Endothelial cell of umbilical vein (primary cell): ENCODE data around the gene CTBP1. TPM values are rescaled to one million over a fixed set of nuclear protein-coding genes. Genes with fewer than 3 reads are reported as not detected.

ENCODE experiments used
- BruUV-seq: library from RNA; stranded (reverse); fragments of 400-500 nt; replicated peaks from 2 replicates; lab custom pipeline; 2021; lab: Mats Ljungman, UMichigan
- CTCF ChIA-PET: fragments of 300-600, 350-600 bp; sonication (Branson Sonifier 250); formaldehyde crosslinking; loops from one replicate; lab custom pipeline; 2021; ENCODE audit warnings: antibody characterized with exemption, inconsistent platforms; lab: Charles Lee
- POLR2A ChIA-PET: fragments of 300-600, 350-600 bp; sonication (Branson Sonifier 250); formaldehyde crosslinking; loops from one replicate; lab custom pipeline; 2021; ENCODE audit warnings: antibody characterized with exemption, inconsistent platforms; lab: Charles Lee
- DNase-seq: peaks from one replicate; pipeline ENCODE4 v3.0.0-alpha.2; 2011; ENCODE audit warnings: low read depth, low spot score
- FAIRE-seq: peaks from 2 replicates; lab custom pipeline; 2011; peaks lifted over from hg19 to GRCh38; lab: Jason Lieb, UNC
- H2AFZ ChIP-seq: 2 replicates; pipeline ENCODE4 v1.6.0; 2012; ENCODE audit warnings: low read depth, low read length, control low read depth, inconsistent platforms
- H3K27ac ChIP-seq: 2 replicates; pipeline ENCODE4 v1.5.1; 2011; ENCODE audit warnings: low read depth, mild to moderate bottlenecking, control low read depth, low read length, moderate library complexity; ENCODE audit not compliant: insufficient read depth
- H3K27me3 ChIP-seq, 2 experiments: 2 replicates each; pipeline versions ENCODE4 v1.6.0 to v1.6.1; 2011; ENCODE audit warnings: low read length in 2 of 2, mixed read lengths in 1 of 2; ENCODE audit not compliant: control insufficient read depth in 2 of 2, insufficient read depth in 2 of 2
- H3K36me3 ChIP-seq, 2 experiments: 2 replicates in 1 of 2; 3 replicates in 1 of 2; pipeline ENCODE4 v1.5.1; 2011; ENCODE audit warnings: low read length in 2 of 2, mild to moderate bottlenecking in 1 of 2, moderate library complexity in 1 of 2; ENCODE audit not compliant: control insufficient read depth in 2 of 2, insufficient read depth in 2 of 2; ENCODE audit errors: extremely low read depth in 1 of 2
- H3K4me1 ChIP-seq: 3 replicates; pipeline ENCODE4 v1.5.1; 2011; ENCODE audit warnings: mild to moderate bottlenecking, low read length; ENCODE audit not compliant: control insufficient read depth, insufficient read depth; ENCODE audit errors: extremely low read depth
- H3K4me2 ChIP-seq: 2 replicates; pipeline ENCODE4 v1.6.1; 2011; ENCODE audit warnings: low read length, control low read depth, mixed read lengths; ENCODE audit not compliant: insufficient read depth
- H3K4me3 ChIP-seq, 3 experiments: fragments of 200-600 bp in 1 of 3; sonication (generic), shearing (Covaris generic) in 1 of 3; replicated peaks in 1 of 3; 2 replicates each; pipeline ENCODE4 v1.5.1; 2011 to 2016; ENCODE audit warnings: control low read depth in 3 of 3, low read length in 3 of 3, mild to moderate bottlenecking in 2 of 3, inconsistent platforms in 1 of 3, low read depth in 1 of 3, moderate library complexity in 1 of 3; ENCODE audit not compliant: insufficient read depth in 1 of 3
- H3K79me2 ChIP-seq: 2 replicates; pipeline ENCODE4 v1.6.0; 2012; ENCODE audit warnings: low read length, inconsistent platforms; ENCODE audit not compliant: control insufficient read depth, insufficient read depth
- H3K9ac ChIP-seq: replicated peaks from 2 replicates; pipeline ENCODE3; 2011; ENCODE audit warnings: low read length, control low read depth; ENCODE audit not compliant: insufficient read depth; ENCODE audit errors: extremely low read depth
- H3K9me1 ChIP-seq: replicated peaks from 3 replicates; pipeline ENCODE4 v1.6.0; 2011; ENCODE audit warnings: mild to moderate bottlenecking, low read length; ENCODE audit not compliant: control insufficient read depth, insufficient read depth; ENCODE audit errors: extremely low read depth
- H3K9me3 ChIP-seq: replicated peaks from 2 replicates; pipeline ENCODE4 v1.5.1; 2012; ENCODE audit warnings: low read length, inconsistent platforms; ENCODE audit not compliant: control insufficient read depth, insufficient read depth
- H4K20me1 ChIP-seq: replicated peaks from 2 replicates; pipeline ENCODE3; 2011; ENCODE audit warnings: mild to moderate bottlenecking, low read length; ENCODE audit not compliant: control insufficient read depth, insufficient read depth; ENCODE audit errors: extremely low read depth
- CTCF ChIP-seq, 2 donors: IDR thresholded peaks; 1 replicate in 1 of 2; 2 replicates in 1 of 2; pipeline ENCODE4 v1.5.1; 2011; ENCODE audit warnings: low read length in 2 of 2, mild to moderate bottlenecking in 2 of 2, moderate library complexity in 2 of 2, control low read depth in 1 of 2, inconsistent platforms in 1 of 2, low read depth in 1 of 2; ENCODE audit not compliant: insufficient read depth in 1 of 2; ENCODE audit errors: extremely low read depth in 1 of 2
- EZH2 ChIP-seq: IDR thresholded peaks from 2 replicates; pipeline ENCODE4 v1.6.1; 2012; ENCODE audit warnings: borderline replicate concordance, low read depth, mild to moderate bottlenecking, moderate library complexity, low read length, inconsistent platforms; ENCODE audit not compliant: severe bottlenecking
- FOS ChIP-seq: IDR thresholded peaks from 2 replicates; pipeline ENCODE4 v1.6.1; 2011; ENCODE audit warnings: mild to moderate bottlenecking, low read length, moderate library complexity, borderline replicate concordance; ENCODE audit not compliant: insufficient read depth
- GATA2 ChIP-seq: IDR thresholded peaks from 2 replicates; pipeline ENCODE4 v1.7.0; 2011; ENCODE audit warnings: low read depth, mild to moderate bottlenecking, moderate library complexity, mixed read lengths, low read length; ENCODE audit not compliant: insufficient read length, insufficient read depth
- JUN ChIP-seq: IDR thresholded peaks from 2 replicates; pipeline ENCODE4 v1.6.1; 2011; ENCODE audit warnings: borderline replicate concordance, low read depth; ENCODE audit not compliant: insufficient read length, insufficient read depth
- MAX ChIP-seq: IDR thresholded peaks from 2 replicates; pipeline ENCODE4 v1.6.1; 2011; ENCODE audit not compliant: insufficient read depth, insufficient read length
- MYC ChIP-seq: IDR thresholded peaks from one replicate; pipeline ENCODE4 v1.6.1; 2011; ENCODE audit warnings: mild to moderate bottlenecking, low read depth, low read length
- POLR2A ChIP-seq: IDR thresholded peaks from 2 replicates; pipeline ENCODE4 v1.6.1; 2012; ENCODE audit warnings: low read depth, mild to moderate bottlenecking, control low read depth, low read length
- POLR2AphosphoS5 ChIP-seq: IDR thresholded peaks from 2 replicates; pipeline ENCODE4 v1.6.1; 2012; ENCODE audit warnings: low read depth, mild to moderate bottlenecking, control low read depth, low read length, moderate library complexity; ENCODE audit not compliant: insufficient read depth
- dilution Hi-C: fragments of 300-500 bp; cut with MboI; formaldehyde crosslinking; loops from one replicate; pipeline ENCODE4 v1.15.0; 2019; ENCODE audit warnings: low sequenced_read_pairs; ENCODE audit not compliant: extremely low pct_ligation_motif_present
- intact Hi-C: fragments of 100-400 bp; cut with micrococcal nuclease; formaldehyde crosslinking; loops from one replicate; pipeline ENCODE4 v1.10.0; 2022
- polyA plus RNA-seq, 4 experiments: library from polyadenylated mRNA; depleted of rRNA in 3 of 4; stranded (reverse) in 3 of 4; unstranded in 1 of 4; fragments of >200 nt; gene quantifications; 2 replicates each; pipeline versions ENCODE4 v1.2.1 to v1.2.3, GENCODE V29; 2011 to 2012; ENCODE audit warnings: missing spikeins in 1 of 4
- total RNA-seq: library from RNA; stranded (reverse); gene quantifications from 2 replicates; pipeline ENCODE4 v1.2.3, GENCODE V29; 2021

The CTBP1 gene
- total and polyA plus RNA-seq, 2 donors (not counting 3 experiments of a cell fraction or from before 2014, with no cell fraction given), result 165 to 167 TPM

GRCh38 chr4:1240721-1241465 lies 8.0 kb downstream of the CTBP1 start:
- no peak for DNase-seq
- BruUV-seq, result no TSS peak
- H3K4me3 ChIP-seq, result no peak overlapping the region
- intact Hi-C loops, result no loop called here
- ChIA-PET POLR2A (no interaction called here), CTCF (no interaction called here)
- no peaks in the 10 kb centered on the region for H3K9me3 ChIP-seq
- H3K27ac ChIP-seq, result no peak overlapping the region
- H3K27me3 ChIP-seq, result no peaks in the 10 kb centered on the region
- H3K36me3 ChIP-seq, result peaks cover 3 to 34% of the 10 kb centered on the region in 2 experiments
- H3K9ac ChIP-seq, result no peak overlapping the region
- no peaks in the 10 kb centered on the region for H4K20me1 ChIP-seq
- TF ChIP-seq MAX (no peak), MYC (no peak), GATA2 (no peak), EZH2 (no peak), POLR2A (no peak), JUN (no peak), FOS (no peak), POLR2AphosphoS5 (no peak), CTCF (IDR thresholded peaks at IDR 0.05; ENCODE audit: extremely low read depth in 1 of 2, insufficient read depth in 1 of 2, low read depth in 1 of 2, low read length in 2 of 2) (no peak)
- peaks cover 66% of the 10 kb centered on the region for H3K79me2 ChIP-seq
- H3K9me1 ChIP-seq, result no peaks in the 10 kb centered on the region
- dilution Hi-C loops, result no loop called here
- FAIRE-seq, result no peak
- no peak overlapping the region for H2AFZ ChIP-seq
- H3K4me2 ChIP-seq, result no peak overlapping the region
- H3K4me1 ChIP-seq, result no peaks in the 10 kb centered on the region
